ENCODE results near the gene MIEF1.
A peak's percentile ranks its signal among the peaks of the same experiment; 100 is the strongest.

The MIEF1 gene

GRCh38 chr22:39482768-39483167 lies 19.3 kb upstream of the MIEF1 start:
- TF ChIP-seq CTCF (conservative IDR thresholded peaks at IDR 0.05; ENCODE audit: low read depth, low read length): no peak
- H3K4me3 ChIP-seq (ENCODE audit: low read depth, low read length): no peak overlapping the region
- DNase-seq (ENCODE audit: low read depth): peak; percentile 31

DNA sequence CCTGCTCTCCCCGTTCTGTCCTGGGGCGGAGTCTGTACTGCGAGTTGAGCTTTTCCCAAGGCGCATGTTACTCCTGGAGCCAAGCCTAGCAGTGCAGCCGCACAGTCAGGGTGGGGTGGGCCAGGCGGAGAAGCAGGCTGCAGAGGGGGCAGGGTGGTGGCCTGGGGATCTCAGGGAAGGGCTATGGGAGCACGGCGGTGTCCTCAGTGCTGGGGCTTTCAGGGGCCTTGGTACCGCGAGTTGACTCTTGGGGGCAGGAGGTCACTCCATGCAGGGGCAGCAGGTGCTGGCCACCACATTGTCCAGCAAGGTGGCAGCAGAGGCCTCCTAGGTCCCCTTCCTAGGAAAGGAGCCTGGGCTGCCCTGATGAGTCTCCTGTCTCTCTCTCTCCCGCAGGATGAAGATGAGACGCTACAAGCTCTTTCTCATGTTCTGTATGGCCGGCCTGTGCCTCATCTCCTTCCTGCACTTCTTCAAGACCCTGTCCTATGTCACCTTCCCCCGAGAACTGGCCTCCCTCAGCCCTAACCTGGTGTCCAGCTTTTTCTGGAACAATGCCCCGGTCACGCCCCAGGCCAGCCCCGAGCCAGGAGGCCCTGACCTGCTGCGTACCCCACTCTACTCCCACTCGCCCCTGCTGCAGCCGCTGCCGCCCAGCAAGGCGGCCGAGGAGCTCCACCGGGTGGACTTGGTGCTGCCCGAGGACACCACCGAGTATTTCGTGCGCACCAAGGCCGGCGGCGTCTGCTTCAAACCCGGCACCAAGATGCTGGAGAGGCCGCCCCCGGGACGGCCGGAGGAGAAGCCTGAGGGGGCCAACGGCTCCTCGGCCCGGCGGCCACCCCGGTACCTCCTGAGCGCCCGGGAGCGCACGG lies 14.9 kb upstream of the MIEF1 start:
- DNase-seq (ENCODE audit: low read depth): no peak
- no peak overlapping the region for H3K4me3 ChIP-seq (ENCODE audit: low read depth, low read length)
- no peak for TF ChIP-seq CTCF (conservative IDR thresholded peaks at IDR 0.05; ENCODE audit: low read depth, low read length)

DNA sequence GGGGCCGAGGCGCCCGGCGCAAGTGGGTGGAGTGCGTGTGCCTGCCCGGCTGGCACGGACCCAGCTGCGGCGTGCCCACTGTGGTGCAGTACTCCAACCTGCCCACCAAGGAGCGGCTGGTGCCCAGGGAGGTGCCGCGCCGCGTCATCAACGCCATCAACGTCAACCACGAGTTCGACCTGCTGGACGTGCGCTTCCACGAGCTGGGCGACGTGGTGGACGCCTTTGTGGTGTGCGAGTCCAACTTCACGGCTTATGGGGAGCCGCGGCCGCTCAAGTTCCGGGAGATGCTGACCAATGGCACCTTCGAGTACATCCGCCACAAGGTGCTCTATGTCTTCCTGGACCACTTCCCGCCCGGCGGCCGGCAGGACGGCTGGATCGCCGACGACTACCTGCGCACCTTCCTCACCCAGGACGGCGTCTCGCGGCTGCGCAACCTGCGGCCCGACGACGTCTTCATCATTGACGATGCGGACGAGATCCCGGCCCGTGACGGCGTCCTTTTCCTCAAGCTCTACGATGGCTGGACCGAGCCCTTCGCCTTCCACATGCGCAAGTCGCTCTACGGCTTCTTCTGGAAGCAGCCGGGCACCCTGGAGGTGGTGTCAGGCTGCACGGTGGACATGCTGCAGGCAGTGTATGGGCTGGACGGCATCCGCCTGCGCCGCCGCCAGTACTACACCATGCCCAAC lies 14.1 kb upstream of the MIEF1 start:
- DNase-seq (ENCODE audit: low read depth): no peak
- TF ChIP-seq CTCF (conservative IDR thresholded peaks at IDR 0.05; ENCODE audit: low read depth, low read length): no peak
- H3K4me3 ChIP-seq (ENCODE audit: low read depth, low read length): no peak overlapping the region

GRCh38 chr22:39488563-39489083 lies 13.5 kb upstream of the MIEF1 start:
- no peak overlapping the region for H3K4me3 ChIP-seq (ENCODE audit: low read depth, low read length)
- no peak for DNase-seq (ENCODE audit: low read depth)
- no peak for TF ChIP-seq CTCF (conservative IDR thresholded peaks at IDR 0.05; ENCODE audit: low read depth, low read length)

DNA sequence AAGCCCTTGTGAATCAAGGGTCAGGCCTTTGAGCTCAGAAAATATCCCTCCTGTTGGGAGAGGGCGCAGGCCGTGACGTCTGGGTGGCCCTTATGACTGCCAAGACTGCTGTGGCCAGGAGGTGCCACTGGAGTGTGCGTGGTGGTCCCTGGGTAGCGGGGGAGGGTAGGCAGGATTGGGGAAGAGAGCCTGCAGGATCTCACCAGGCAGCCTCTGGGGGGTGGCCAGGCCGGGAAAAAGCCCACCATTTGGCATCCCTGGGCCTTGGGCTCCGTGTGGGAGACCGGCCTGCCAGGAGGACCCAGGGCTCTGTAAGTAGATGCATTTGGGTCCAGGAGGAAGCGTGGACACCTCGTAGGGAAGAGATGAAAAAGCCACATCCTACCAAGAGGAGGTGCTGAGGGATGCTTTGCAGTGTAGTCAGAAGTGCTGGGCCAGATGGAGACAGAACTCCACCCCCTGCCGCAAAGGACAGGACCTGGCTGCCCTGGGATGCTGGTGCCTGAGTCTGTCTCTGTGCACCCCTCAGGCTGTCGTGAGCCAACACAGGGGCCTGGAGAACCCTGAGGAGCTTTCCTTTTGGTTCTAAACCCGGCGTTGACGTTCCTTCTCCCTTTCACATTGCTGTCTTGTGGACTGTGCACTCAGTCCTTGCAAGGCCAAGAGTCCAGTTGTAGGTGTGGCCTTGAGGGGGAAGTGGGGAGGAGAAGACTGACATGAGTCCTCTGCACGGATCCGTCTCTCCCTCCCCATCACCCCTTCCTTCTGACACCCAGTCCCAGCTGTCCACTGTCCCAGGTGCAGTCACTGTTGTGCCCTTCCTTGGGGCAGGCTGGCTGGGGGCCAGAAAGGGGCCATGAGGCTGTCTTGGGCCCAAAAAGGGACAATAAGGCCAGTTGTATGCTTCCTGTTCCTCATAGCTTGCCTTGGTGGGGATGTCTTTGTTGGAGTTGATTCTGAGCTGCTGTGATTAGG lies 12.7 kb upstream of the MIEF1 start:
- H3K4me3 ChIP-seq (ENCODE audit: low read depth, low read length): no peak overlapping the region
- TF ChIP-seq CTCF (conservative IDR thresholded peaks at IDR 0.05; ENCODE audit: low read depth, low read length): no peak
- DNase-seq (ENCODE audit: low read depth): no peak

GRCh38 chr22:39490135-39490798 lies 11.8 kb upstream of the MIEF1 start:
- H3K4me3 ChIP-seq (ENCODE audit: low read depth, low read length): no peak overlapping the region
- DNase-seq (ENCODE audit: low read depth): peak; percentile 82
- TF ChIP-seq CTCF (conservative IDR thresholded peaks at IDR 0.05; ENCODE audit: low read depth, low read length): no peak
